A673 (cell line): ENCODE results near the gene SIGLEC6. TPM values are rescaled to one million over a fixed set of nuclear protein-coding genes. Genes with fewer than 3 reads are reported as not detected.
A peak's percentile ranks its signal among the peaks of the same experiment; 100 is the strongest.

ENCODE experiments used
- Bru-seq: library from RNA; stranded (reverse); fragments of 400-500 nt; gene quantifications from one replicate; lab custom pipeline; 2021; lab: Mats Ljungman, UMichigan
- BruChase-seq, 2 experiments: library from RNA; stranded (reverse); fragments of 400-500 nt; gene quantifications; one replicate each; lab custom pipeline; 2021; lab: Mats Ljungman, UMichigan
- BruUV-seq: library from RNA; stranded (reverse); fragments of 400-500 nt; replicated peaks from 2 replicates; lab custom pipeline; 2021; lab: Mats Ljungman, UMichigan
- CTCF ChIA-PET: fragments of 300-600 bp; sonication (Branson Sonifier 250); formaldehyde crosslinking; loops from one replicate; lab custom pipeline; 2022; ENCODE audit warnings: antibody characterized with exemption; lab: Charles Lee
- POLR2A ChIA-PET: fragments of 300-600 bp; sonication (Branson Sonifier 250); formaldehyde crosslinking; loops from one replicate; lab custom pipeline; 2022; ENCODE audit warnings: antibody characterized with exemption; ENCODE audit not compliant: low non-redundant PET; lab: Charles Lee
- DNase-seq: peaks from one replicate; pipeline ENCODE4 v3.0.0-alpha.2; 2015; ENCODE audit warnings: low spot score
- H3K27ac ChIP-seq: fragments of 200-600 bp; sonication (generic); 2 replicates; pipeline ENCODE4 v1.5.1; 2016; ENCODE audit warnings: mixed run types, low read depth, mild to moderate bottlenecking, mixed read lengths, antibody characterized with exemption, low read length; ENCODE audit not compliant: poor library complexity, severe bottlenecking
- H3K27me3 ChIP-seq: fragments of 200-600 bp; sonication (generic); replicated peaks from 2 replicates; pipeline ENCODE4 v1.6.1; 2017; ENCODE audit warnings: mixed run types, low read depth, mild to moderate bottlenecking, mixed read lengths, antibody characterized with exemption, low read length; ENCODE audit not compliant: insufficient read depth, poor library complexity
- H3K36me3 ChIP-seq: fragments of 200-600 bp; sonication (generic); 2 replicates; pipeline ENCODE4 v1.6.1; 2016; ENCODE audit warnings: mixed run types, mild to moderate bottlenecking, mixed read lengths, antibody characterized with exemption, low read length; ENCODE audit not compliant: insufficient read depth, poor library complexity, severe bottlenecking
- H3K4me1 ChIP-seq: fragments of 200-600 bp; sonication (generic); 2 replicates; pipeline ENCODE4 v1.6.1; 2017; ENCODE audit warnings: mixed run types, mild to moderate bottlenecking, mixed read lengths, antibody characterized with exemption, low read length; ENCODE audit not compliant: insufficient read depth, poor library complexity, severe bottlenecking
- H3K4me3 ChIP-seq: fragments of 200-600 bp; sonication (generic); 2 replicates; pipeline ENCODE4 v1.5.1; 2016; ENCODE audit warnings: low read depth, mixed run types, mild to moderate bottlenecking, mixed read lengths, low read length; ENCODE audit not compliant: poor library complexity, severe bottlenecking
- H3K9me3 ChIP-seq: fragments of 200-600 bp; sonication (generic); 2 replicates; pipeline ENCODE4 v1.6.1; 2016; ENCODE audit warnings: mixed run types, low read depth, mild to moderate bottlenecking, mixed read lengths, antibody characterized with exemption, low read length; ENCODE audit not compliant: poor library complexity, severe bottlenecking
- CTCF ChIP-seq: fragments of 300-800, 200-600 bp; sonication (generic); conservative IDR thresholded peaks from 2 replicates; pipeline ENCODE4 v1.5.1; 2017; ENCODE audit warnings: low read depth, mild to moderate bottlenecking, antibody characterized with exemption, low read length, moderate library complexity, mixed read lengths
- EZH2 ChIP-seq: fragments of 200-600 bp; sonication (generic); IDR thresholded peaks from 2 replicates; pipeline ENCODE4 v1.6.1; 2017; ENCODE audit warnings: borderline replicate concordance, low read depth, mild to moderate bottlenecking, mixed read lengths, antibody characterized with exemption, low read length; ENCODE audit not compliant: poor library complexity, severe bottlenecking
- intact Hi-C: fragments of 100-400 bp; cut with micrococcal nuclease; formaldehyde crosslinking; loops from one replicate; pipeline ENCODE4 v1.10.0; 2022; ENCODE audit not compliant: unreplicated experiment
- long read RNA-seq: library from polyadenylated mRNA; stranded (forward); transcript quantifications from one replicate; pipeline ENCODE4 v2.0.0, GENCODE V29; 2022
- total RNA-seq: library from RNA; stranded (reverse); gene quantifications from 2 replicates; pipeline ENCODE4 v1.2.3, GENCODE V29; 2021

The SIGLEC6 gene
- total RNA-seq (not detected in 2 replicates), Bru-seq, nascent RNA (not detected), BruChase-seq, experiment 1, labeled RNA remaining after a 2-hour chase (not detected), BruChase-seq, experiment 2, labeled RNA remaining after a 6-hour chase (percentile 7 among the genes with signal in this experiment)
- long read RNA-seq = 0 reads

DNA sequence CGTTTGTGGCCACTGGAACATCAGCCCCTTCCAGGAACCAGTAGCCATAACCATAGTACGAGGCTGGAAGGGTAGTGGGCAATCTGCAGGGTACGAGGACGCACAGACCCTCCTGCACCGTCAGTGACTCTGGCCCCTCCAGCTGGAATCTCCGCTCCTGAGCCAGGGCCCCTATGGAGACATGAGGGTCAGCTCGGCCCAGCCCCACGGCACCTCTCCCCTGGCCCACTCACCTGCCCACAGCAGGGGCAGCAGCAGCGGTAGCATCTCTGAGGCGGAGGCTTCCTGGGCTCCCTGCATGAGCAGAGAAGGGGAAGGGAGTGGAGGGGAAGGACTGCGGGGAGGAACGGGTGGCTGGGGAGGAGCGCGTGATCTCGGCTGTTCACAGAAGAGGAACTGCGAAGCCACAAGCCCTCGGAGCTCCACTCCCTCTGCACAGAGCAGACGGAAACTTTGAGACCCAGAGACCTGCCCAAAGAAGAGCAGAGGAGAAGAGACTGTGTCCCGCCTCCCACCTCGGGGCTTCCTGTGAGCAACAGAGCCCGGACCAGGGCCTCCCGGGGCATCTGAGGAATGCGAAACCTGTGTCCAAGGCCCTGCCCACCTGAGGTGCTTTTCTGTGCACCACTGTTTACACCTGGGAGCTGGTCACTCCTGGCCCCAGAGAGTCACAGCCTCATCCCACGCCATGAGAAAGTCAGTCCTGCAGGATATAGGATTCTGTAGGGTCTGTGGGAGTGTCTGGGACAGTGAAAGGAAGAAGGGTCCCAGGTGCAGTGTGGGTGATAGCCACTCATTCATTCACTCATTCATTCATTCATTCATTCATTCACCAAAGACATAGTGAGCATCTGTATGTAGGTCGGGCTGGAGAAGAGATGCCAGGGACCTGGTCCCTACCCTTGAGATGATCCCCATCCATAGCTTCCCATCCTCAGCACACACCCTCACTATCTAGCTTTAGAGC lies at the start of gene SIGLEC6:
Gene SIGLEC6, minus strand, starts transcription at position 322 of the 967 bp plus-strand sequence. Its CDS starts 22 bp downstream, at position 300.
- CTCF ChIA-PET = no interaction called here
- no peaks in the 10 kb centered on the region for H3K9me3 ChIP-seq
- no peak for TF ChIP-seq CTCF
- TF ChIP-seq EZH2 = no peak
- no peaks in the 10 kb centered on the region for H3K36me3 ChIP-seq
- peaks cover 98% of the 10 kb centered on the region for H3K27me3 ChIP-seq
- intact Hi-C loops = no loop called here
- no peaks in the 10 kb centered on the region for H3K4me1 ChIP-seq
- H3K4me3 ChIP-seq = no peak within 1 kb of the TSS
- no TSS peak for BruUV-seq
- POLR2A ChIA-PET = no interaction called here
- no peak within 1 kb of the TSS for H3K27ac ChIP-seq
- DNase-seq = no peak

DNA sequence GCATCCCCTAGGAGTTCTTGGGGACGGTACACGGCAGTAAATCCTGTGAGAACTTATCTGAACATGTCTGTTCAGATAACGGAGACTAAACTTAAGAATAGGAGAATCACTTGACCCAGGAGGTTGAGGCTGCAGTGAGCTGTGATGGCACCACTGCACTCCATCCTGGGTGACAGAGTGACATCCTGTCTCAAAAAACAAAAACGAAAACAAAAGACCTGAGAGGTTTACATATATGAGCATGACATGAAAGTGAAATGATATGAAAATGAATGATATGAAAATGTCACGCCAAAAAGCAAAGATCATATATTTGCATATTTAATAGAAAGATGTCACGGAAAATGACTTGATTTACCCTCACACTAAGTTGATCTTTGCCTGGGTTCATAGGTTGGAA lies 45.4 kb upstream of the SIGLEC6 start:
- intact Hi-C loops = no loop called here
- ChIA-PET CTCF (no interaction called here), POLR2A (no interaction called here)
- no peak for TF ChIP-seq EZH2
- TF ChIP-seq CTCF = no peak
- Histone ChIP-seq H3K4me3 (no peak overlapping the region), H3K27ac (no peak overlapping the region), H3K4me1 (no peaks in the 10 kb centered on the region), H3K9me3 (no peaks in the 10 kb centered on the region), H3K36me3 (peaks cover 3% of the 10 kb centered on the region), H3K27me3 (no peaks in the 10 kb centered on the region)
- BruUV-seq = no TSS peak
- DNase-seq = no peak

DNA sequence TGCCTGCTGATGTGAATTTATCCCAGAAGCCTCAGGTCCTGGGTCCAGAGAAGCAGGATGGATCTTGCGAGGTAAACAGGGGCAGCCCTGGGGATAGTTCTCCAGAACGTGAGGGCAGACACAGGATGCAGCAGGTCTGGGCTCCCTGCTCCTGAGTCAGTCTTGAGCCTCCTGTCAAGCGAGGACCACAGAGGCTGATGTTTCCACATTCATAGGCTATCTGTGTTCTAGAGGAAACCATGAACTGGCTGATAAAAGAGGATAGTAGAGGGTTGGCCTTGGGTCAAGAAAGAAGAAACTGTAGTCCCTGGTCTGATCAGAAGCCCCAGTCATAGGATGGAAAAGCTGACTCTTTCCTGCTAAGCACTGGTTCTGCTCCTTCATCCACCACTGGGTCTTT lies 41.9 kb upstream of the SIGLEC6 start:
- Histone ChIP-seq H3K27ac (no peak overlapping the region), H3K4me1 (peaks cover 3% of the 10 kb centered on the region), H3K27me3 (peaks cover 13% of the 10 kb centered on the region), H3K4me3 (no peak overlapping the region), H3K36me3 (peaks cover 3% of the 10 kb centered on the region), H3K9me3 (no peaks in the 10 kb centered on the region)
- intact Hi-C loops = no loop called here
- TF ChIP-seq EZH2 (no peak), CTCF (no peak)
- BruUV-seq = no TSS peak
- POLR2A ChIA-PET = no interaction called here
- CTCF ChIA-PET = no interaction called here
- DNase-seq = no peak
